ENCODE data around the gene NELFB. TPM values are rescaled to one million over a fixed set of nuclear protein-coding genes. Genes with fewer than 3 reads are reported as not detected.

NELFB gene
- total and polyA plus RNA-seq, 2 donors (not counting 1 experiment from before 2014, with no cell fraction given), result 53.7 to 55.8 TPM

- DNase-seq, result no peak
- no peak overlapping the region for H3K27ac ChIP-seq (ENCODE audit: low read length in 2 of 2)
- no peak overlapping the region for H3K4me2 ChIP-seq (replicated peaks; ENCODE audit: low read depth, low read length, poor library complexity, severe bottlenecking)
- no peaks in the 10 kb centered on the region for H3K9me3 ChIP-seq (ENCODE audit: control extremely low read depth in 1 of 3, control insufficient read depth in 2 of 3, insufficient read depth in 1 of 3, low read length in 2 of 3)
- intact Hi-C loops (cut with micrococcal nuclease), result no loop called here
- H3K79me2 ChIP-seq (ENCODE audit: control insufficient read depth, insufficient read depth, low read length), result peaks cover 3% of the 10 kb centered on the region
- H3K9ac ChIP-seq (ENCODE audit: low read length), result no peak overlapping the region
- ATAC-seq (ENCODE audit: low read depth), result no peak
- no peaks in the 10 kb centered on the region for H3K27me3 Mint-ChIP-seq
- no peak overlapping the region for H3K27ac Mint-ChIP-seq
- no peak overlapping the region for H2AFZ ChIP-seq (ENCODE audit: insufficient read depth, low read depth, low read length, poor library complexity, severe bottlenecking)
- no peaks in the 10 kb centered on the region for H3K27me3 ChIP-seq (replicated peaks in 1 of 4; ENCODE audit: control extremely low read depth in 1 of 4, control insufficient read depth in 3 of 4, insufficient read depth in 4 of 4, low read length in 3 of 4)
- no peak overlapping the region for H3K4me3 Mint-ChIP-seq
- H3K4me1 Mint-ChIP-seq, result no peaks in the 10 kb centered on the region
- CTCF ChIA-PET, result no interaction called here
- H3K4me3 ChIP-seq (ENCODE audit: control extremely low read depth in 1 of 5, extremely low read depth in 1 of 5, insufficient read depth in 1 of 5, low read depth in 2 of 5, low read length in 4 of 5), result no peak overlapping the region
- H3K4me1 ChIP-seq (ENCODE audit: control insufficient read depth in 2 of 2, insufficient read depth in 2 of 2, low read length in 2 of 2), result no peaks in the 10 kb centered on the region
- H3K36me3 ChIP-seq (replicated peaks in 1 of 2; ENCODE audit: control extremely low read depth in 1 of 2, control insufficient read depth in 1 of 2, extremely low read depth in 1 of 2, insufficient read depth in 2 of 2, low read length in 1 of 2), result no peaks in the 10 kb centered on the region
- 96% methylated on average over 19 of the region's 19 CpGs for WGBS (ENCODE audit: insufficient coverage)
- TF ChIP-seq EZH2 (IDR thresholded peaks at IDR 0.05; ENCODE audit: borderline replicate concordance, insufficient read depth, low read depth, low read length, poor library complexity, severe bottlenecking), result no peak
- TF ChIP-seq, protein P1, sequence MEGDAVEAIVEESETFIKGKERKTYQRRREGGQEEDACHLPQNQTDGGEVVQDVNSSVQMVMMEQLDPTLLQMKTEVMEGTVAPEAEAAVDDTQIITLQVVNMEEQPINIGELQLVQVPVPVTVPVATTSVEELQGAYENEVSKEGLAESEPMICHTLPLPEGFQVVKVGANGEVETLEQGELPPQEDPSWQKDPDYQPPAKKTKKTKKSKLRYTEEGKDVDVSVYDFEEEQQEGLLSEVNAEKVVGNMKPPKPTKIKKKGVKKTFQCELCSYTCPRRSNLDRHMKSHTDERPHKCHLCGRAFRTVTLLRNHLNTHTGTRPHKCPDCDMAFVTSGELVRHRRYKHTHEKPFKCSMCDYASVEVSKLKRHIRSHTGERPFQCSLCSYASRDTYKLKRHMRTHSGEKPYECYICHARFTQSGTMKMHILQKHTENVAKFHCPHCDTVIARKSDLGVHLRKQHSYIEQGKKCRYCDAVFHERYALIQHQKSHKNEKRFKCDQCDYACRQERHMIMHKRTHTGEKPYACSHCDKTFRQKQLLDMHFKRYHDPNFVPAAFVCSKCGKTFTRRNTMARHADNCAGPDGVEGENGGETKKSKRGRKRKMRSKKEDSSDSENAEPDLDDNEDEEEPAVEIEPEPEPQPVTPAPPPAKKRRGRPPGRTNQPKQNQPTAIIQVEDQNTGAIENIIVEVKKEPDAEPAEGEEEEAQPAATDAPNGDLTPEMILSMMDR (IDR thresholded peaks at IDR 0.05), result no peak
- POLR2A ChIA-PET, result interaction anchor here (1.2 kb wide), 1 partner anchor 8 kb away, joined by 4 read pairs; no protein-coding TSS in a partner anchor
- H4K20me1 ChIP-seq (ENCODE audit: control insufficient read depth, insufficient read depth, low read length, poor library complexity, severe bottlenecking), result no peaks in the 10 kb centered on the region
- H3K9me3 Mint-ChIP-seq (ENCODE audit: insufficient read depth), result no peaks in the 10 kb centered on the region
These were observed 40.5 kb upstream of the NELFB start for GRCh38 chr9:137214620-137215019.

DNA sequence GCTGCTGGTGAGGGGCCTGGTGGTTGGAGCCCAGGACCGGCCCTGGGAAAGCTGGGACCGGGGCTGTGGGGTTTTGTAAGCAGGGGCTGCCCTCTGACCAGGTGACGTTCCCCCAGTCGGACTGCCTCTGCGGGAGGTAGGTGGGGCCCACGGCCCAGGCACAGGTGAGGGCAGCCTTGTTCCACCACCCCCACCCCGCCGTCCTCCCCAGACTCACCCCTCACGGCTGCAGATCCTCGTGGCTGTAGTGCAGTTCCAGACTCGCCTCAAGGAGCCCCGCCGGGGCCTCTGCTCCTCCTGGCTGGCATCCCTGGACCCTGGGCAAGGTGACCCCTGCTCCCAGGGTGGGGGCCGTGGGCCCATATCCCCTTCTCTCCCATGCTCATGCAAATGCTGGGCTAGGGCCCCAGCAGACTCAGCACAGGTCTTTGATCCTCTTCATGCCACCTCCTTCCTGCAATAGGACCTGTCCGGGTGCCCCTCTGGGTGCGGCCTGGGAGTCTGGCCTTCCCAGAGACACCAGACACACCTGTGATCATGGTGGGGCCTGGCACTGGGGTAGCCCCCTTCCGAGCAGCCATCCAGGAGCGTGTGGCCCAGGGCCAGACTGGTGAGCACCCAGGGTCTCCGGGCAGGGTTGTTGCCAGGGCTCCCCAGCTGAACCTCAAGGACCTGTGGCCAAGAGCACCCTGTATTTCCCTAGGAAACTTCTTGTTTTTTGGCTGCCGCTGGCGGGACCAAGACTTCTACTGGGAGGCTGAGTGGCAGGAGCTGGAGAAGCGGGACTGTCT is 39.7 kb upstream of the NELFB start:
- H3K36me3 ChIP-seq (replicated peaks in 1 of 2; ENCODE audit: control extremely low read depth in 1 of 2, control insufficient read depth in 1 of 2, extremely low read depth in 1 of 2, insufficient read depth in 2 of 2, low read length in 1 of 2), result no peaks in the 10 kb centered on the region
- H3K4me1 ChIP-seq (ENCODE audit: control insufficient read depth in 2 of 2, insufficient read depth in 2 of 2, low read length in 2 of 2), result no peaks in the 10 kb centered on the region
- WGBS (ENCODE audit: insufficient coverage), result 97% methylated on average over 22 of the region's 22 CpGs
- ChIA-PET POLR2A (no interaction called here), CTCF (no interaction called here)
- no peak overlapping the region for H3K9ac ChIP-seq (ENCODE audit: low read length)
- DNase-seq, result no peak
- H3K27me3 ChIP-seq (replicated peaks in 1 of 4; ENCODE audit: control extremely low read depth in 1 of 4, control insufficient read depth in 3 of 4, insufficient read depth in 4 of 4, low read length in 3 of 4), result no peaks in the 10 kb centered on the region
- no peaks in the 10 kb centered on the region for H3K9me3 ChIP-seq (ENCODE audit: control extremely low read depth in 1 of 3, control insufficient read depth in 2 of 3, insufficient read depth in 1 of 3, low read length in 2 of 3)
- no peak overlapping the region for H3K4me3 Mint-ChIP-seq
- intact Hi-C loops (cut with micrococcal nuclease), result no loop called here
- peaks cover 3% of the 10 kb centered on the region for H3K79me2 ChIP-seq (ENCODE audit: control insufficient read depth, insufficient read depth, low read length)
- TF ChIP-seq EZH2 (IDR thresholded peaks at IDR 0.05; ENCODE audit: borderline replicate concordance, insufficient read depth, low read depth, low read length, poor library complexity, severe bottlenecking), result no peak
- TF ChIP-seq, protein P1 (IDR thresholded peaks at IDR 0.05), result no peak
- no peaks in the 10 kb centered on the region for H3K4me1 Mint-ChIP-seq
- no peak overlapping the region for H3K27ac Mint-ChIP-seq
- H4K20me1 ChIP-seq (ENCODE audit: control insufficient read depth, insufficient read depth, low read length, poor library complexity, severe bottlenecking), result no peaks in the 10 kb centered on the region
- H3K4me3 ChIP-seq (ENCODE audit: control extremely low read depth in 1 of 5, extremely low read depth in 1 of 5, insufficient read depth in 1 of 5, low read depth in 2 of 5, low read length in 4 of 5), result no peak overlapping the region
- ATAC-seq (ENCODE audit: low read depth), result no peak
- H3K27ac ChIP-seq (ENCODE audit: low read length in 2 of 2), result no peak overlapping the region
- H3K9me3 Mint-ChIP-seq (ENCODE audit: insufficient read depth), result no peaks in the 10 kb centered on the region
- no peaks in the 10 kb centered on the region for H3K27me3 Mint-ChIP-seq
- H2AFZ ChIP-seq (ENCODE audit: insufficient read depth, low read depth, low read length, poor library complexity, severe bottlenecking), result no peak overlapping the region
- H3K4me2 ChIP-seq (replicated peaks; ENCODE audit: low read depth, low read length, poor library complexity, severe bottlenecking), result no peak overlapping the region

All from B cell (primary cell).